Hematopoietic multipotent progenitor cell treated with erythropoietin and hydrocortisone succinate and interleukin-3 and kit ligand, for 17 days (in vitro differentiated cells): ENCODE measurements around the gene TLDC2.
A peak's percentile ranks its signal among the peaks of the same experiment; 100 is the strongest.
"Not testable (repeated sequence)": the region's sequence is repeated elsewhere in the genome, so short reads cannot be mapped to it uniquely, and the experiment has no call there.

Source experiments
- DNase-seq: peaks from one replicate; pipeline ENCODE4 v3.0.0-alpha.2; 2015; ENCODE audit warnings: low spot score

The TLDC2 gene

DNA sequence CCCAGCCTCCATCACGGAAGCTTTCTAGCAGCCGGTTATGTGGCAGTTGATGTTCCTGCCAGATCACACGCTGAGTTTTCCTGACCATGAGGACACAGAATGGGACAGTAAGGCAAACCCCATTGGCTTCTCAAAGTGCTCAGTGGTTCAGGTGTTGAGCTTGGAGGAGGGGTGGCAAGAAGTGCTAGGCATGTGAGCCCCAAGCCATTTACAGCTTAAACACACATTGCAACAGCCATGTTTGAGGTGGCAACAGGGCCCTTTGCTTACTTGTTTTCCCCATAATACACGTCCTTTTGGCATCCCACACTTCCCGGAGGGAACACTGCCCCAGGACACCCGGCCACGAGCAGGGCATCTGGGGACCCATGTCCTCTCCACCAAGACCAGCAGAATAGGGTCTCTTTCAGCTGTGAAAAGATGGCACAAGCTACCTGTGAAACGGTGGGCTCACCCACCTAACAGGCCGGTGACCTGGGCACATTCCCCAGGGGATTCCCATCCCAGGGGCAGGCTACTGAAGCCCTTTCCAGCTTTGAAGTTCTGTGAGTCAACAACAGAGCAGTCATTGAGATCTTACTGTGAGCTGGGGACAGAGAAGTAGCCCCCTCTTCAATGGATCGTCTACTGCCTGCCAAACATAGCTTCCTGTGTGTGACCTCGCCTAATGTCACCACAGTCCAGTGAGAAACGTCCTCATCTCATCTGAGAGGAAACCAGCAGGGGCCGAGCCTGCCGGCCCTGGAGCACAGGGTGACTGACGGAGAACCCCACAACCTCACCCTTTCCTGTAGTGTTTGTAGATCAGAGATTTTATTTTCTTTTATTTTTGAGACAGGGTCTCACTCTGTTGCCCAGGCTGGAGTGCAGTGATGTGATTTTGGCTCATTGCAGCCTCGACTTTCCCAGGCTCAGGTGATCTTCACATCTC is 4.0 kb upstream of the TLDC2 start:
- DNase-seq, result no peak

- DNase-seq, result no peak
These were observed 3.1 kb upstream of the TLDC2 start for GRCh38 chr20:36872852-36873251.

- no peak for DNase-seq
These were observed 2.3 kb upstream of the TLDC2 start for GRCh38 chr20:36873498-36874189.

DNA sequence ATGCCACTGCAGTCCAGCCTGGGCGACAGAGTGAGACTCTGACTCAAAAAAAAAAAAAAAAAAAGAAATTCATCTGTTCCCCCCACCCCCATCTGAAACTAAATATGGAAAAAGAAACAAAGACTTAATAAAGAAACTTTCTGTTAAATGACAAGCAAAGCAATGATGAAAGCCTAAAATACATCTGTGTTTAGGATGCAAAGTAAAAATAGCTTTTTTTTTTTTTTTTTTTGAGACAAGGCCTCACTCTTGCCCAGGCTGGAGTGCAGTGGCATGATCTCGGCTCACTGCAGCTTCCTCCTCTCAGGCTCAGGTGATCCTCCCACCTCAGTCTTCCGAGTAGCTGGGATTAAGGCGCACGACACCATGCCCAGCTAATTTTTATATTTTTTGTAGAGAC is 845 bp upstream of the TLDC2 start:
- DNase-seq, result not testable (repeated sequence)

DNA sequence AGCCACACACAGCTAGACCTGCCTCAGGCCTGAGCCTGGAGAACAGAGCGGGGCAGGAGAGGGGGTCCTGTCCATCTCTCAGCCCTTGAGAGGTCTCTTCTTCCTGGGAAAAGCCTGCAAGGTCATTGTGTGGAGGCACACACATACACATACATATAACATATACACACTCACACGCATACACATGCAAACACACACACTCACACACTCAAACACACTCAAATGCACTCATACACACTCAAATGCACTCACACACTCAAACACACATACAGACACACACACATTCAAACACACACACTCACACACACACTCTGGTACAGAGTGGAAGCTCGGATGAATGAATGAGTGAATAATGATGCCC is 515 bp downstream of the TLDC2 start:
- no peak for DNase-seq

- no peak for DNase-seq
These were observed 3.0 kb downstream of the TLDC2 start for GRCh38 chr20:36878941-36879340.

GRCh38 chr20:36880741-36881250 is 4.9 kb downstream of the TLDC2 start:
- DNase-seq, result no peak

- DNase-seq, result no peak
These were observed 5.4 kb downstream of the TLDC2 start for GRCh38 chr20:36881331-36881730.

GRCh38 chr20:36881888-36882287 is 6.0 kb downstream of the TLDC2 start:
- DNase-seq, result no peak

DNA sequence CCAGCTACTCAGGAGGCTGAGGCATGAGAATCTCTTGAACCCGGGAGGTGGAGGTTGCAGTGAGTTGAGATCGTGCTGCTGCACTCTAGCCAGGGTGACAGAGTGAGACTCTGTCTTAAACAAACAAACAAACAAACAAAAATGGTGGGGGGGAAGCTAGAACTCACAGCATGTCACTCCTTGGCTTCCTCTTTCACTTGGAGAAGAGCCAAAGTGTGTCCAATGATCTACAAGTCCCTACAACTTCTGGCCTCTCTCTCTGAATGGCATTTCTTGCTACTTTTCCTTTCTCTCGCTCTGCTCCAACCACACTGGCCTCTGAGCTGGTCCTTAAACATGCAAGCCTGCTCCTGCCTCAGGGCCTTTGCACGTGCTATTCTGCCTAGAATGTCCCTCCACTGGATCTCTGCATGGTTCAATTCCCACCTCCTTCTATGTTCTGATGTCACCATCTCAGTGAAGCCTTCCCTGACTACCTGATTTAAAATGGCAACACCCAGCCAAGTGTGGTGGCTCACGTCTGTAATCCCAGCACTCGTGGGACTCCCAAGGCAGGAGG is 8.1 kb downstream of the TLDC2 start:
- DNase-seq, result no peak

GRCh38 chr20:36885356-36885755 is 9.4 kb downstream of the TLDC2 start:
- DNase-seq, result no peak

DNA sequence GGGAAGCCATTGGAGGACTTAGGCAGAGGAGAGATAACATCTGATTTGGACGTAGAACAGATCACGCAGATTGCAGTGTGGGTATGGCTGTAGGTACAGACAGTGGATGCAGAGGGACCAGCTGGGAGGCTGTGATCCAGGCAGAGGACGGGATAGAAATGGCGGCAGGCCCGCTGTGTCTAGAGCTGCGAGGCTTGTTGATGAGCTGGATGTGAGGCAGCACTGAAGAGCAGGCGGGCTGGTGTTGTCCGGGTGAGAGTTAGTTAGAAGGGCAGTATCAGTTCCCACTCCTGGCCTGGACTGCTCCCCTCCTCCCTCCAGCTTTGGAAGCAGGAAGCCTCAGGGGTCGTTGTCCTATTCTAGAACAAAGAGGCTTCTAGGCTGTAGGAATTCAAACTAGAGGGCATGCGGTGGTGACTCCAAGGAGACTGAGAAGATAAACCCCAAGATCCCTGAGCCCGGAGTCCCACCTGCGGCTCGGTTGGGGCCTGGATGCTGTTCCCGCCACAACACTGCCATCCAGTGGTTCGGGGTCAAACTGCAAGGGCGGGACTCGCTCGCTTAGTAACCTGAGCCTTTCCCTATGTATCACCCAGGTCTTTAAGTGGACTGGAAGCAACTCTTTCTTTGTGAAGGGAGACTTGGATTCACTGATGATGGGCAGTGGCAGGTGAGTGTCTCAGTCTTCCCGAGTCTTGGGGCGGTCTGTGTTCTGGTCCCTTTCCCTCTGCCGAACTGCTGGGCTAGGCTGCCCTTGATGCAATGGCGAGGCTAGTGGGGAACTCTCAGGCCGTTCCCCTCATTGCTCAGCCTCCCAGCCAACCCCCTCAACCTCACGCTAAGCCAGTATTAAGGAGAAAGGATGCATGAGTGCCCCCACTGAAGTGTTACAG is 11.2 kb downstream of the TLDC2 start:
- DNase-seq, result peak; percentile 80

DNA sequence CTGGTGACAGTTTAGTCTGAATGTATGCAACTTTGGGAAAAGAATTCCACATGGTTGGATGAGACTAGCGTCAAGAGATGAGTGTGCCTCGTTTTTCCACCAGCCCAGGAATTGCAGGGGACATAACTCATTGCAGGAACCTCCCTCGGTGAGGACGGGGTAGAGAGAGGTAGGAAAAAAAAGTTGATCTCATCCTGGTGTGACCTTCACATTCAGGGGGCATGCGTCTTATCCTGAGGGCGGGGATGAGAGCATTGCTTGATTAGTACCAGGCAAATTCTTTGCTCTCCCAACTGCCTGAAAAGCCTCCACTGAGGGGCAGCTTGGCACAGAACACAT is 11.8 kb downstream of the TLDC2 start:
- no peak for DNase-seq

DNA sequence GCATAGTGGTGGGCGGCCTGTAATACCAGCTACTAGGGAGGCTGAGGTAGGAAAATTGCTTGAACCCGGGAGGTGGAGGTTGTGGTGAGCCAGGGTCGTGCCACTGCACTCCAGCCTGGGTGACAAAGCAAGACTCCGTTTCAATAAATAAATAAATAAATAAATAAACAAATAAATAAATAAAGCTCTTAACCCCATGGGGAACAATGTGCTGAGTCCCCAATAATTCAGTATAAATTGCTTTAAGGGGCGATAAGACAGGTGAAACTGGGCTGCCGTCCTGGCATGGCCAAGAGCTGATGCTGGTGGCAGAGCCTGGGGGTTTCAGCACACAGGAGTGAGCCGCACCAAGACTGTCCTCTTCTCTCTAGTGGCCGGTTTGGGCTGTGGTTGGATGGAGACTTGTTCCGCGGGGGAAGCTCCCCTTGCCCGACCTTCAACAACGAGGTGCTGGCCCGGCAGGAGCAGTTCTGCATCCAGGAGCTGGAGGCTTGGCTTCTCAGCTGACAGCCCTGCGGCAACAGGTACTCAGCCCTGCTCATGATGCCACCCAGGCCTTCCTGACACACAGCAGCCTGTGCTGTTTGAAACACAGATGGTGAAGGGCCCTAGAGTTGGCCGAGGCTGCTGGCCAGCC is 13.1 kb downstream of the TLDC2 start:
- DNase-seq, result no peak

GRCh38 chr20:36890586-36890985 is 14.6 kb downstream of the TLDC2 start:
- DNase-seq, result no peak

- DNase-seq, result no peak
These were observed 15.3 kb downstream of the TLDC2 start for GRCh38 chr20:36891211-36891610.

GRCh38 chr20:36893801-36894200 is 17.9 kb downstream of the TLDC2 start:
- no peak for DNase-seq

- DNase-seq, result no peak
These were observed 19.1 kb downstream of the TLDC2 start for GRCh38 chr20:36895036-36895435.

GRCh38 chr20:36904690-36905089 is 28.8 kb downstream of the TLDC2 start:
- DNase-seq, result no peak

DNA sequence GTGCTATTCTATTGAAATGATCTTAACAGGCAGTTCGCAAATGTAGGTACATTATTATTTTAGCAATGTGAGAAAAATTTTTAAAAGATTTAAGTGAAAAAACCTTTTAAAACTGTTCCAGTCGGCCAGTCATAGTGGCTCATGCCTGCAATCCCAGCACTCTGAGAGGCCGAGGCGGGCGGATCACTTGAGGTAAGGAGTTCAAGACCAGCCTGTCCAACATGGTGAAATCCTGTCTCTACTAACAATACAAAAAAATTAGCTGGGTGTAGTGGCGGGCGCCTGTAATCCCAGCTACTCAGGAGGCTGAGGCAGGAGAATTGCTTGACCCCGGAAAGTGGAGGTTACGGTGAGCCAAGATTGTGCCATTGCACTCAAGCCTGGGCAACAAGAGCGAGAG is 29.6 kb downstream of the TLDC2 start:
- DNase-seq, result not testable (repeated sequence)

DNA sequence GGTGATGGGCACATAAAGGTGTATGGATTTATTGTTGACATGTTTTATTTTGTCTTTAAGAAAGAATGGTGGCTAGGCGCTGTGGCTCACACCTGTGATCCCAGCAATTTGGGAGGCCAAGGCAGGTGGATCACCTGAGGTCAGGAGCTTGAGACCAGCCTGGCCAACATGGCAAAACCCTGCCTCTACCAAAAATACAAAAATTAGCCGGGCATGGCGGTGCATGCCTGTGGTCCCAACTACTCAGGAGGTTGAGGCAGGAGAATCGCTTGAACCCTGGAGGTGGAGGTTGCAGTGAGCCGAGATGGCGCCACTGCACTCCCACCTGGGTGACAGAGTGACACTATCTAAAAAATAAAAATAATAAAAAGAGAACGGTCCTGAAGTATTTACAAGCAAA is 30.1 kb downstream of the TLDC2 start:
- not testable (repeated sequence) for DNase-seq

DNA sequence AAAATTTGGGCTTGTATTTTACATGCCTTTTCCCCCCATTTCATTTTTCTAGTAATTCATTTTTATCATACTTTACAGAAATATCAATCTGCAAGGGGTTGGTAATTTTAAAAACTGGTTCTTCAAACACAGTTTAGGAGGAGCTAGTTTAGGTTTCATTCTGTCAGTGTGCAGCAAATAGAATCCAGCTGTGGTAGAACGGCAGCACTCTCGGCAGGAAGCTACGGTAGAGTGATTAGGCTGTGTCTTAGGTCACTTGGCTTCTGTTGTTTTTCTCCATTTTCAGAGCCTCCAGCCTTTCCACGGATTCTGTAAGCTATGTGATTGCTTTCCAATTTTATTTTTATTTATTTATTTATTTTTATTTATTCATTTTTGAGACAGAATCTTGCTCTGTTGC is 32.7 kb downstream of the TLDC2 start:
- DNase-seq, result no peak
